Activated T-cell treated with anti-CD3 and anti-CD28 coated beads, Interleukin-2, amount 50 U/mL, for 4 hours (primary cell): ENCODE results near the gene RNU6-1. TPM values are rescaled to one million over a fixed set of nuclear protein-coding genes. Genes with fewer than 3 reads are reported as not detected.

Experiments used
- ATAC-seq, 2 donors: fragments of 200-7000 bp; cut with Tn5 transposase; one replicate each; pipeline ENCODE4 v1.10.0; 2021
- DNase-seq: peaks from one replicate; pipeline ENCODE4 v3.0.0-alpha.2; 2020
- H3K27me3 Mint-ChIP-seq: one replicate; pipeline ENCODE4 v1.8.0; 2021; ENCODE audit warnings: low read depth, mixed read lengths
- H3K36me3 Mint-ChIP-seq: one replicate; pipeline ENCODE4 v1.8.0; 2022; ENCODE audit warnings: mixed read lengths; ENCODE audit not compliant: insufficient read depth
- H3K4me1 Mint-ChIP-seq: one replicate; pipeline ENCODE4 v1.8.0; 2021; ENCODE audit warnings: low read depth, mixed read lengths
- H3K4me3 Mint-ChIP-seq: one replicate; pipeline ENCODE4 v1.8.0; 2021; ENCODE audit warnings: mild to moderate bottlenecking, moderate library complexity, mixed read lengths
- H3K9me3 Mint-ChIP-seq: one replicate; pipeline ENCODE4 v1.8.0; 2021; ENCODE audit warnings: mixed read lengths
- total RNA-seq, 3 donors: library from RNA; stranded (reverse); gene quantifications; one replicate each; pipeline ENCODE4 v1.2.1, GENCODE V29; 2021

RNU6-1 gene
- total RNA-seq, 3 donors from 2014 or later = not detected

- DNase-seq = no peak
- no peak overlapping the region for H3K4me3 Mint-ChIP-seq
- ATAC-seq = no peak
These were observed 30.0 kb downstream of the RNU6-1 start for GRCh38 chr15:67809866-67810265.

GRCh38 chr15:67809441-67809840 lies 30.4 kb downstream of the RNU6-1 start:
- no peaks in the 10 kb centered on the region for H3K9me3 Mint-ChIP-seq
- H3K36me3 Mint-ChIP-seq = peaks cover 10% of the 10 kb centered on the region
- DNase-seq (no peak), ATAC-seq (no peak)
- H3K4me3 Mint-ChIP-seq = no peak overlapping the region
- no peaks in the 10 kb centered on the region for H3K4me1 Mint-ChIP-seq
- H3K27me3 Mint-ChIP-seq = peaks cover 3% of the 10 kb centered on the region

More at GRCh38 chr15:67809866-67810265, 30.0 kb downstream of the RNU6-1 start:
- Mint-ChIP-seq H3K4me1 (no peaks in the 10 kb centered on the region), H3K36me3 (peaks cover 11% of the 10 kb centered on the region), H3K27me3 (peaks cover 3% of the 10 kb centered on the region), H3K9me3 (no peaks in the 10 kb centered on the region)

DNA sequence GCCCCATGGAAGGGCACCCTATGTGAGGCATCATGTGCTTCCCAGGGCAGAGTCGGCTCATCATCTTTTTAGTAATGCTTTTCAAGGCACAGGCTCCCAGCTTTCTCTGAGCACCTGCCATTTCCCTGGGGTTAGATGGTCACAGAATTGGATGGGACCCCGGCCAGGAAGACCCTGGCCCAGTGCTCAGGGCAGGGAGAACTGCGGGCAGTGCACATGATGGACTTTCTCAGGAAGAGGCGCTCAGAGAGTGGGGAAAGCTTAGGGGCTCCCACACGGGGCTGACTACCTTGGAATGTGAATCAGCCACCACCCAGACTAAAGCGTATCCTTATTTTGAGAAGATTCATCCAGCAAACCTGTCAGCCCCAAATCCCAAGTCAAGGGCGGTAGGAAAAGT lies 31.0 kb downstream of the RNU6-1 start:
- ATAC-seq (no peak), DNase-seq (no peak)
- Mint-ChIP-seq H3K27me3 (peaks cover 3% of the 10 kb centered on the region), H3K4me3 (no peak overlapping the region), H3K9me3 (no peaks in the 10 kb centered on the region), H3K4me1 (no peaks in the 10 kb centered on the region), H3K36me3 (peaks cover 10% of the 10 kb centered on the region)

- Mint-ChIP-seq H3K27me3 (peaks cover 3% of the 10 kb centered on the region), H3K4me1 (no peaks in the 10 kb centered on the region), H3K9me3 (no peaks in the 10 kb centered on the region), H3K4me3 (no peak overlapping the region), H3K36me3 (peaks cover 7% of the 10 kb centered on the region)
- ATAC-seq (no peak), DNase-seq (no peak)
These were observed 32.0 kb downstream of the RNU6-1 start for GRCh38 chr15:67807836-67808235.

DNA sequence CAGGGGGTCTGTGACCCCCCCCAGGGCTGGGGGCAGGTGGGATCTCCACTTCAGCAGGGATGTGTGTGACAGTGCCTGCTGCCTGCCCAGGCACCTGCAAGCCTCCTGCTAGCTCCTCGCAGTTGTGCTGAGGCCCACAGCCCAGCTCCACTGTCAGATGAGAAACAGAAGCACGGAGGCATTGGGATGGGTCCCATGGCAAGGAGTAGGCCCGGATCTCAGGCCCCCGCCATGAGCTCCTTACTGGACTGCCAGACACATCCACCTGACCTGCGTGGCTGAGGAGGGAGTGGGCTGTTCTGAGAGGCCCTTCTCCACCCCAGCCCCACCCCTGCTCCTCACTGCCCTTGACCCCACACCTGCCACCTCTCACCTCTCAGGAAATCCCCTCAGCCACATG lies 32.7 kb downstream of the RNU6-1 start:
- ATAC-seq = no peak

DNA sequence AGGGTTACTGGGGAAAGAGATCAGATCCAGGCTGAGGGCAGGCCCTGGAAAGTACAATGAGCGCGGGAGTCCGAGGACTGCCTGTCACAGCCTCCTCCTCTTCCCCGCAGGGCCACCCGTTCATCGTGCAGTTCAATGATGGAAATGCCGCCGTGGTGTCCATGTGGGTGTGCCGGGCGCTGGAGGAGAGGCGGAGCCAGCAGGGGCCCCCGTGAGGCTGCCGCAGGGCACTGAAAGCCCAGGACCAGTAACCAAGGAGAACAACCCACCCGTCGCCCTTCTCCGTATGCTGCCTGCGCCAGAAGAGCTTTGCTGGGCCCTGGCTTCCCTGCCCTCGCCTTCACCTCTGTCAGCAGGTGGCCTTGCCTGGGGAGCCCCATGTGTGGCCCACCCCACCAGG lies 33.3 kb downstream of the RNU6-1 start:
- peaks cover 7% of the 10 kb centered on the region for H3K36me3 Mint-ChIP-seq
- H3K27me3 Mint-ChIP-seq = no peaks in the 10 kb centered on the region
- no peaks in the 10 kb centered on the region for H3K4me1 Mint-ChIP-seq
- H3K9me3 Mint-ChIP-seq = no peaks in the 10 kb centered on the region
- no peak overlapping the region for H3K4me3 Mint-ChIP-seq
- ATAC-seq = no peak
- DNase-seq = no peak

More for the DNA sequence above, 32.7 kb downstream of the RNU6-1 start:
- no peak overlapping the region for H3K4me3 Mint-ChIP-seq
- no peak for DNase-seq
- H3K4me1 Mint-ChIP-seq = no peaks in the 10 kb centered on the region
- H3K27me3 Mint-ChIP-seq = peaks cover 2% of the 10 kb centered on the region
- H3K36me3 Mint-ChIP-seq = peaks cover 7% of the 10 kb centered on the region
- H3K9me3 Mint-ChIP-seq = no peaks in the 10 kb centered on the region

DNA sequence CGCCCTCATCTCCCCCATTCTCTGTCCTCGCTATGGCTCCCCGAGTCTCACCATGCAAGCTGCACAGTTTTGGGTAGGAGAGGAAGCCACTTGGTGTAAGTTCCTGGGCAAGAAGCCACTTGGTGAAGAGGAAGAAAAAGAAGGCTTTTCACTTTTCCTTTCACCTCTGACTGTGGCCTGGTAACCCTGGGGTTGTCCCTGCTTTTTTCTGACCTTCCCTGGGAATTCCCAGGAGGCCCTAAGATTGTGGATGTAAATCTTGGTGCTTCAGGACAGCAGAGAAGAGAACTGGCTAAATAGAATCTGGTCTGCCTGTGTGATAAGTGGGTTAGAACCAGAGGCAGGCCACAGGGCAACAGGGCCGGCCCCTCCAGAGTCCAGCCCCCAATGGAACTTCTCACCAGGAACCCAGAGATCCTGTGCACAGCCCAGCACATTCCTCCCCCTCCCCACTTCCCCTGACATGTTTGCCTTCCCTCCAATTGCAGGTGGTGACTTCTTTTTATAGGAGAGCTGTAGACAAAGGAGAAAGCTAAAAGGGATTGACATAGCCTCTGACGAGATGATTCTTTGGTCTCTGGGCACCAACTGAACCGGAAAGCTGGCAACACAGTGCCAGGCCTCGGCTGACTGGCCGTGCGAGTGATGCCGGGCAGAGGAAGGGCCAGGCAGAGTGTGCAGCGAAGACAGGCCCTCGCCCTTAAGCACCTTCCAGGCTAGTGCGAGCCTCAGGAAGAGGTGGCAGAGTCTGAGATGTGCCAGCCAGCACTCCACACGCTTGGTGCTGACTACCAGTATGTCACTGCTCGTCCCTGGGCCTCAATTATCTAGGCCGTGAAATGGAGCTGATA lies 34.0 kb downstream of the RNU6-1 start:
- H3K4me3 Mint-ChIP-seq = no peak overlapping the region
- H3K27me3 Mint-ChIP-seq = no peaks in the 10 kb centered on the region
- no peak for DNase-seq
- H3K9me3 Mint-ChIP-seq = no peaks in the 10 kb centered on the region
- peaks cover 7% of the 10 kb centered on the region for H3K36me3 Mint-ChIP-seq
- H3K4me1 Mint-ChIP-seq = no peaks in the 10 kb centered on the region
- no peak for ATAC-seq

DNA sequence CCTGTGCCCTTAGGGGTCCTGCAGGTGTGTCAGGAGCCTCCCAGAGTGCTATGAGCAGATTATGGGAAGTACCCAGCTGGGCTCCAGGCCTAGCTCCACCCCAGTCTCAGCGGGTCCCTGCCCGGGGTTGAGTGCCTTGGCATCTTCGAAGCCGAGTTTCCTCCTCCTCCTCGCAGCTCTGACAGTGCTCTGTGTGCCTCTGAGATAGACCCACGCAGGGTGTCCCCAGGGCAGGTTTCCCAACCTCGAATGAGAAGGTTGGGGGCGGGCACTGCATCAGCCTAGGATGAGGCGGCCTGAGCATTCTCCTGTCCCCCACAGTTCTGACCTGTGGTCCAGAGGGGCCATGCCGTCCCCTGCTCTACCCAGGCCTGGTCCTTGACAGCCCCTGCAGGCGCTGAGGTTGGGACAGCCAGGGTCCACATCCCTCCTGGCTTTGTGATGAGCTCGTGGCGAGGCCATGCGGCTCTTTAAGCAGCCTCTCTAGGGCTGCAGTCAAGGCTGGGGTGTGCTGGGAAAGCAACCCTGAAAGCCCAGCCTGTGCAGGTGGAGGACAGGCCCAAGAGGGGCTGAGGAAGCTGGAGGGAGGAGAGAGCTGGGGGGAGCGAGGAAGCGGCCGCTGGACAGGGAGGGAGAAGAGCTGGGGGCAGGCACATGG lies 34.7 kb downstream of the RNU6-1 start:
- H3K4me3 Mint-ChIP-seq = no peak overlapping the region
- ATAC-seq (no peak), DNase-seq (no peak)
- H3K27me3 Mint-ChIP-seq = no peaks in the 10 kb centered on the region
- H3K4me1 Mint-ChIP-seq = no peaks in the 10 kb centered on the region
- peaks cover 7% of the 10 kb centered on the region for H3K36me3 Mint-ChIP-seq
- no peaks in the 10 kb centered on the region for H3K9me3 Mint-ChIP-seq

- Mint-ChIP-seq H3K27me3 (no peaks in the 10 kb centered on the region), H3K4me3 (no peak overlapping the region), H3K36me3 (peaks cover 7% of the 10 kb centered on the region), H3K9me3 (no peaks in the 10 kb centered on the region), H3K4me1 (no peaks in the 10 kb centered on the region)
- DNase-seq (no peak), ATAC-seq (no peak)
These were observed 35.6 kb downstream of the RNU6-1 start for GRCh38 chr15:67803996-67804843.

- no peaks in the 10 kb centered on the region for H3K9me3 Mint-ChIP-seq
- no peaks in the 10 kb centered on the region for H3K4me1 Mint-ChIP-seq
- no peak for DNase-seq
- peaks cover 4% of the 10 kb centered on the region for H3K36me3 Mint-ChIP-seq
- ATAC-seq = no peak
- H3K27me3 Mint-ChIP-seq = no peaks in the 10 kb centered on the region
- H3K4me3 Mint-ChIP-seq = no peak overlapping the region
These were observed 36.5 kb downstream of the RNU6-1 start for GRCh38 chr15:67803299-67803698.

DNA sequence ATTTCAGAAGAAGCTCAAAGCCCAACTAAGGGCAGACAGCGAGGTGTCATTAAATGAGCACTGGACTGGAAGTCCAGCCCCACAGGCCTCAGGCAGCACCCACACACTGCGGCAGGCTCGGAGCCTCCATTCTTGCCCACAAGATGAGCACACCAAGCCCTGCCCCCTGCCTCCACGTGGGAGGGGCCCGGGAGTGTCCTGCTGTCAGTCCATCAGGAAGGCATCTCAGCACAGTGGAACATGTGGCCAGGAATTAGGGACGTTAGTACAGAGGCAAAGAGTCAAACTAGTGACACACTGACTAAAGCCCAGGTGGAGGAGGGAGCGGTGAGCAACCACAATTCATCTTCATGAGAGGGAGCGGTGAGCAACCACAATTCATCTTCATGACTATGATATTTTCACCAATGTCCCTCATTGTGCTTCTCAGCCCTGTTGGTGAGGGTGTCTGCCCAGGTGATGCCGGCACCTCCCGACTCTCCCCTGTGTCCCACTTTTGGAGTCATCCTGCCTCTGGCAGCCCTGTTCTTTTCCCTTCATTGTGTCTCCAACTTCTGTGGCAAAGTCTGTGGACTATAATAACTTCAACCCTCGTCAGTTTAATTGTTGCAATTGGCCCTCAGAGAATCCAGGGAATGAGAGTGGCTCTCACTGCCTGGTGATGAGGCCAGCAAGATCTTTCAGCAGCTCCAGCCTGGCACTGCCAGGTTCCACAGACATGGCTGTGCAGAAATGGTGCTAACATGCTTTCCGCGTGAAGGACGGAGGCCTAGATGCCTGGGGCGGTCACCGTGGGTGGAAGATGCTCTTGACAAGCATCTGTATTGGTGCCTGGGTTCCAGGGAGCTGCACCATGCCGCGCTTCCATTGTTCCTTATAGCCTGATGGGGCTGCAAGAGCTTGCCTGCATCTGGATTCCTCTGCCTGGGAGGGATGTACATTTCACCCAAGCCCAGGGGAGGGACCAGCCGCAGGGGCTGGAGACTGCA lies 37.6 kb downstream of the RNU6-1 start:
- H3K9me3 Mint-ChIP-seq = no peaks in the 10 kb centered on the region
- no peak for ATAC-seq
- DNase-seq = no peak
- no peaks in the 10 kb centered on the region for H3K27me3 Mint-ChIP-seq
- no peaks in the 10 kb centered on the region for H3K4me1 Mint-ChIP-seq
- H3K4me3 Mint-ChIP-seq = no peak overlapping the region
- no peaks in the 10 kb centered on the region for H3K36me3 Mint-ChIP-seq

DNA sequence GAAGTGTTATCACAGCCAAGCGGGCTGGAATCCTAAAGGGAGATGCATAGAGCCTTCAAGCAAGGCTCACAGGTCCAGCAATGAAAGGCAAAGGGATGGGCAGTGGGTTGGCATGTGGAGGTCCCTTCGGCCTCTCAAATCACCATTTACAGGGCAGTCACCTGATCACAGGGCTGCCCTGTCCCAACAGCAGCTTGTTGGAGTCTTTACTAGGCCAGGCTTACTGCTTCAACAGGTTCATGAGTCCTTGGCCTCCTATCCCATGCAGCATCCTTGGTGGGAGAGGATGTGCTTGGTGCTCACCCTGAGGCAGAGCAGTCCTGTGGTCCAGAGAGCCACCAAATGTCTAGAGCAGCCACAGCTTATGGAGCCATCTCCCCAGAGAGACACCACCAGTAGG lies 38.7 kb downstream of the RNU6-1 start:
- Mint-ChIP-seq H3K36me3 (peaks cover under 1% of the 10 kb centered on the region), H3K4me1 (no peaks in the 10 kb centered on the region), H3K4me3 (no peak overlapping the region), H3K9me3 (no peaks in the 10 kb centered on the region), H3K27me3 (no peaks in the 10 kb centered on the region)
- DNase-seq (no peak), ATAC-seq (no peak)

DNA sequence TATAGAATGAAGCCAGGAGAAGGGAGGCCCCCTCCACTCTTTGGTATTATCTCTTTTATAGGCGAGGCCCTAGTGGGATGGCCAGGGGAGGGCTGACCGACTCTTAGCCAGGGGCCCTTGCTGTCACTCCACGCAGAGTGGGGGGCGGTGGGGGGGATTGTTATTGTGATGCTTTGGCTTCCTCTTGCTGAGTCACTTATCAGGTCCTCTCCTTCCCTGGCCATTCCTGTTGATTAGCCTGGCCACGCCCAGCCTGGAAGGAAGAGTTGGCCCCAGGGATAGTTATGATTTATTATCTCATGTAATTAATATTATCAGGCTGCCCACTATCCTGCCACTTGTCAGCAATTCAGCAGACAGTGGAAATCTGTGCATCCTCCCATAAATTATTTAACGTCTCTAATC lies 40.0 kb downstream of the RNU6-1 start:
- H3K36me3 Mint-ChIP-seq = peaks cover 6% of the 10 kb centered on the region
- peaks cover 9% of the 10 kb centered on the region for H3K9me3 Mint-ChIP-seq
- no peak overlapping the region for H3K4me3 Mint-ChIP-seq
- DNase-seq (no peak), ATAC-seq (no peak)
- no peaks in the 10 kb centered on the region for H3K27me3 Mint-ChIP-seq
- no peaks in the 10 kb centered on the region for H3K4me1 Mint-ChIP-seq
